ENCODE results near the gene KRCC1.
"Not testable (repeated sequence)": the region's sequence is repeated elsewhere in the genome, so short reads cannot be mapped to it uniquely, and the experiment has no call there.

KRCC1 gene

DNA sequence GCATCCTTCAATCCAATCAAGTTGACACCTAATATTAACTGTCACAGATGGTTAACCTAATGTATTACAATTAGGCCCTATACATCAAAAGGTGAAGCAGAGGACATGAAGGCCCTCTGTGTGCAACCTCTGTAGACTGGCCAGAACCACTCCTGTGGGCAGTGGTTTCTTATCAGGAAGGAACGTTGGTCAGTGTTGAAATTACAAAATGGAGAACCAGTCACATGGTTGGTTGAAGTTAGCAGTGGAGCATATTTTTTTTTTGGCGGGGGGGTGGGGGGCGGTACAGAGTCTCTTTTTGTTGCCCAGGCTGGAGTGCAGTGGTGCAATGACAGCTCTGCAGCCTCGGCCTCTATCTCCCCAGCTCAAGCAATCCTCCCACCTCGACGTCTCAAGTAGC lies 59.0 kb downstream of the KRCC1 start:
- DNase-seq: no peak

DNA sequence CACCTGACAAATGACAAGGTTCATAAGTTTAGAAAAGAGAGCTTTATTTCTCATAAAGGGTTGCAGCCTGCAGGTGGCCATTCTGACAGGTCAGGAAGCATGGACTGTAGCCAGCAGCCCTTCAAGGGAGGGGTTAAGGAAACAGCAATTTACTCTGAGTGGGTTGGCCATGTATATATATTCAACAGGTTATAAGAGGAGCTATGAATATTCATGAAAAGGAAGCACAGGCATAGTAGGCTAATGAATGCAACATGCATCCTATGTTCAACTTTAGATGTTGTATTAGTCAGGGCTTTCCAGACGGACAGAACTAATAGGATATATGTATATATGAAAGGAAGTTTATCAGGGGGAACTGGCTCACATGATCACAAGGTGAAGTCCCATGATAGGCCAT lies 59.8 kb downstream of the KRCC1 start:
- DNase-seq: no peak

DNA sequence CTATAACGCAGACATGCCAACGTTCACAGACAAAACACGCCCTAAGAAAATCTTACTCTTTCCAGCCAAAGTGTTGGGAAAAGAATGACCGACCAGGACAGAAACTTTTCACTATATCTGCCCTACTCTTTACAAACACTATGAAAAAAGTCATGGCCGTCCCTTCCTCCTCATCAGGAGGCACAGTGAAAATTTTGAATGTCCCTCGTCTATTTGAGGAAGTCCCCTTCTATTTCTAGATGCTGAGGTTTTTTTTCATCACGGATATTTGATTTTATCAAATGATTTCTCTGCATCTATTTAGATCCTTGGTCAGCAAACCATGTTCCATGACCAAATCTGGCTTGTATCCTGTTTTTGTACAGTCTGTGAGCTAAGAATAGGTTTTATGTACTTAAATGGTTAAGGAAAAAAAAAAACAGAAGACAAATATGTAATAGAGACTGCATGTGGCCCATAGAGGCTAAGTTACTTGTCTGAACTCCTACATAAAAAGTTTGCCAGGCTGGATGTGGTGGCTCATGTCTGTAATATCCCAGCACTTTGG lies 61.2 kb downstream of the KRCC1 start:
- DNase-seq: not testable (repeated sequence)

GRCh38 chr2:87992569-87992968 lies 63.0 kb downstream of the KRCC1 start:
- not testable (repeated sequence) for DNase-seq

GRCh38 chr2:87987473-87987872 lies 68.1 kb downstream of the KRCC1 start:
- DNase-seq: not testable (repeated sequence)

GRCh38 chr2:87985902-87986301 lies 69.7 kb downstream of the KRCC1 start:
- DNase-seq: not testable (repeated sequence)

DNA sequence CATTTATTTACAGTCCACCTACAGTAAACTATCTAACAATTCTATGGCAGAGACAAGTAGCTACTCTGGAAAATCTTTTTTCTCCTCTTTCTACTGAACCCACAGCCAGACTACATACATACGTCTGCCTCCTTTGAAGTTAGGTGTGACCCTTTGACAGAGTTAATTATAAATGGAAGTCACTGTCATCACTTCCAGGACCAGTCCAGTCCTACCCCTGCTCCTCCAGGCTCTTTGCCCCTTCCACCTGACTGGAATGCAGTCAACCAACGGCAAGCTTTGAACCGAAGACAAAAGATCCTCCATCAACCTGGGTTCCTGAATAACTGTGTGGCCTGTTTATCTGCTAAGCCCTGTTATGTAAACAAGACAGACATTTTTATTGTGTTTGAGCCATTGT lies 74.4 kb downstream of the KRCC1 start:
- DNase-seq: not testable (repeated sequence)

All from activated naive CD4-positive, alpha-beta T cell treated with Interleukin-2 at 50 U/mL for 16 hours (primary cell).